BLaER1 (cell line): ENCODE results near the gene PTPRM.

Experiments
- H3K27ac ChIP-seq: shearing (Covaris generic); formaldehyde crosslinking; 2 replicates; pipeline ENCODE4 v1.8.1; 2022
- H3K27me3 ChIP-seq: shearing (Covaris generic); formaldehyde crosslinking; 2 replicates; pipeline ENCODE4 v1.8.1; 2022
- H3K36me3 ChIP-seq: shearing (Covaris generic); formaldehyde crosslinking; 2 replicates; pipeline ENCODE4 v1.8.1; 2022
- H3K4me1 ChIP-seq: shearing (Covaris generic); formaldehyde crosslinking; 2 replicates; pipeline ENCODE4 v1.8.1; 2022
- H3K4me2 ChIP-seq: shearing (Covaris generic); formaldehyde crosslinking; 2 replicates; pipeline ENCODE4 v1.8.1; 2022
- H3K4me3 ChIP-seq: shearing (Covaris generic); formaldehyde crosslinking; 2 replicates; pipeline ENCODE4 v1.8.1; 2022
- H3K9ac ChIP-seq: shearing (Covaris generic); formaldehyde crosslinking; 2 replicates; pipeline ENCODE4 v1.8.1; 2022
- H3K9me3 ChIP-seq: shearing (Covaris generic); formaldehyde crosslinking; 2 replicates; pipeline ENCODE4 v1.8.1; 2022
- H4K20me1 ChIP-seq: shearing (Covaris generic); formaldehyde crosslinking; 2 replicates; pipeline ENCODE4 v1.8.1; 2022
- Cebpa-rat ChIP-seq: shearing (Covaris generic); IDR thresholded peaks from 2 replicates; pipeline ENCODE4 v1.8.1; 2022

The PTPRM gene

GRCh38 chr18:7850446-7850845 is 283.3 kb downstream of the PTPRM start:
- Histone ChIP-seq H3K4me1 (no peaks in the 10 kb centered on the region), H3K36me3 (no peaks in the 10 kb centered on the region), H3K9me3 (peaks cover 6% of the 10 kb centered on the region; the same call in 1 of the 2 replicates), H3K4me3 (no peak overlapping the region), H3K27ac (no peak overlapping the region), H3K27me3 (no peaks in the 10 kb centered on the region), H3K9ac (no peak overlapping the region), H3K4me2 (no peak overlapping the region), H4K20me1 (no peaks in the 10 kb centered on the region)
- no peak for TF ChIP-seq Cebpa-rat

DNA sequence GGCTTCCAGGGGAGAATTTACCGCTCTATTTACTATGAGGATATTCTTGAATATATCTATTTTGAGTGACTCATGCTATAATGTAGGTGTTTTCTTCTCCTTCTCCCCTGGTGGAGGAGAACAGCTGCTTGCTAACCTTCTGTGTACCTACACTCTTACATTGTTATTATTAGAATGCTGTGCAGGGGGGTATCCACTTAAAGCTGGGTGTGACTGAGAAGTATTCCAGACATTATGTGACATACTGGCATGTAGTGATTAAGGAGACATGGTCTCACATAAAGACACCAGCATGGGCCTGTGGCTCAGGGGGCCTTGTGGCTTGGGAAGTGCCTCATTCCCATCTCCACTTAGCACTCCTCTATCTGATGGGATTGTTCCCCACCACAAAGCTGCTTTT is 287.9 kb downstream of the PTPRM start:
- H3K9ac ChIP-seq = no peak overlapping the region
- H3K9me3 ChIP-seq = no peaks in the 10 kb centered on the region
- no peaks in the 10 kb centered on the region for H4K20me1 ChIP-seq
- no peak for TF ChIP-seq Cebpa-rat
- no peak overlapping the region for H3K4me2 ChIP-seq
- no peak overlapping the region for H3K27ac ChIP-seq
- no peaks in the 10 kb centered on the region for H3K4me1 ChIP-seq
- no peak overlapping the region for H3K4me3 ChIP-seq
- H3K36me3 ChIP-seq = no peaks in the 10 kb centered on the region
- H3K27me3 ChIP-seq = no peaks in the 10 kb centered on the region

DNA sequence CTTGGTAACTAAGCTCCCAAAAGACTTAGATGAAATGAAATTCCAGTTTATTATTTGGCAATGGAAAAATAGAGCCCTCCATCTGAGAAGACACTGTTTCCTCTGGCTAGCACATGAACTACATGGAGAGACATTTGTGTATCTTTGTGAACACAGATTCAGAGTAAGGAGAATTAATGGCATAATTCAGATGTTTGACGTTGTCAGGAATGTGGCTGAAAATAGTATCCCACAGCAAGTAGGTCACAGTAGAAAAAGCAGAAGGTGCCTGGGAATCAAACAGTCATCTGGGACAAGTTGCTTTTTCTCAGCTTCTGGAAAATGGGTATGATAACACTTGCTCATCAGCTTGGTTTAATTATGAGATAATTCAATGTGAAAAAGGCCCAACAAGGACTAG is 288.6 kb downstream of the PTPRM start:
- Histone ChIP-seq H3K4me3 (no peak overlapping the region), H3K4me1 (no peaks in the 10 kb centered on the region), H3K9ac (no peak overlapping the region), H3K4me2 (no peak overlapping the region), H3K27ac (no peak overlapping the region), H3K36me3 (no peaks in the 10 kb centered on the region), H3K27me3 (no peaks in the 10 kb centered on the region), H4K20me1 (no peaks in the 10 kb centered on the region), H3K9me3 (no peaks in the 10 kb centered on the region)
- TF ChIP-seq Cebpa-rat = no peak

- H3K27me3 ChIP-seq = no peaks in the 10 kb centered on the region
These were observed 289.0 kb downstream of the PTPRM start for GRCh38 chr18:7856116-7856515.

DNA sequence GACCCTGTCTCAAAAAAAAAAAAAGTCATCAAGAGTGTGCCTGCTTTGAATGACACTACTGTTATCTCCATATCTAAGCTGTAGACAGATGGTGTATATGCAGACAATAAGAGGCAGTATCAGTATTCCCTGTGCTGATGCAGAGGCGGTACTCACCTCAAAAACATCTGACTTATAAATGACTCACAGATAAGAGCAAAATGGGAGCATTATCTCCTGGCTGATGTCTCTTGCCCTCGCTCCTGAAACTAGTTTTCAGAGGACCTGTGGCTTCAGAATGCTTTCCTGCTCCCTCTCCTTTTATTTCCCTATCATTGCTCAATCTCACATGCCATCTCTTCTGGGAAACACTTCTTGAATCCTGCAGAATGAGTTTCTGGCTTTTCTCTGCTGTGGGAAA is 289.6 kb downstream of the PTPRM start:
- Histone ChIP-seq H3K36me3 (no peaks in the 10 kb centered on the region), H3K27ac (no peak overlapping the region), H3K9me3 (no peaks in the 10 kb centered on the region), H3K27me3 (no peaks in the 10 kb centered on the region), H3K9ac (no peak overlapping the region), H3K4me1 (no peaks in the 10 kb centered on the region), H4K20me1 (no peaks in the 10 kb centered on the region), H3K4me3 (no peak overlapping the region), H3K4me2 (no peak overlapping the region)
- TF ChIP-seq Cebpa-rat = no peak

More at GRCh38 chr18:7856116-7856515, 289.0 kb downstream of the PTPRM start:
- no peak overlapping the region for H3K4me3 ChIP-seq
- H3K27ac ChIP-seq = no peak overlapping the region
- H3K4me1 ChIP-seq = no peaks in the 10 kb centered on the region
- no peak overlapping the region for H3K9ac ChIP-seq
- no peaks in the 10 kb centered on the region for H4K20me1 ChIP-seq
- TF ChIP-seq Cebpa-rat = no peak
- H3K4me2 ChIP-seq = no peak overlapping the region
- no peaks in the 10 kb centered on the region for H3K9me3 ChIP-seq
- H3K36me3 ChIP-seq = no peaks in the 10 kb centered on the region

- Histone ChIP-seq H3K27ac (no peak overlapping the region), H3K36me3 (no peaks in the 10 kb centered on the region), H3K4me2 (no peak overlapping the region), H3K9me3 (no peaks in the 10 kb centered on the region), H3K9ac (no peak overlapping the region), H4K20me1 (no peaks in the 10 kb centered on the region), H3K27me3 (no peaks in the 10 kb centered on the region), H3K4me1 (no peaks in the 10 kb centered on the region), H3K4me3 (no peak overlapping the region)
- TF ChIP-seq Cebpa-rat = no peak
These were observed 290.4 kb downstream of the PTPRM start for GRCh38 chr18:7857562-7857961.

DNA sequence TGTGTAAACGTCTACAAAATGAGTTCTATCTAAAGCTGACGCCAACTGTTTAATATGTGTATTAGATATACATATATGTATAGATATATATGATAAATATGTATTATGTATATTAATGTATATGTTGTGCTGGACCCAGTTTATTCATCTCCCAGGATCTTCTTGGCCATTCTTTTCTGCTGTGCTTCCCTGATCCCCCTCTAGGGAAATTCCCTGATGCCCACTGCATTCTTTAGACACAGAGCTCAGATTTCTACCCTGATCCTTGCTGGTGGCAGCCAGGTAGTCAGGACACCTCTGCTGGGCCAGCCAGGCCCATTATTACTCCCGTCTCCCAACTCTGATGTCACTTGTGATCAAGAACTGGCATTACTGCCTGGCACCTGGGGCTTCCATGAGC is 292.0 kb downstream of the PTPRM start:
- H3K36me3 ChIP-seq = no peaks in the 10 kb centered on the region
- H3K9ac ChIP-seq = no peak overlapping the region
- H3K4me1 ChIP-seq = no peaks in the 10 kb centered on the region
- H3K4me3 ChIP-seq = no peak overlapping the region
- H3K27me3 ChIP-seq = no peaks in the 10 kb centered on the region
- no peak overlapping the region for H3K27ac ChIP-seq
- 0 out of 2 replicates have a peak, but pooled peaks cover under 1% of the 10 kb centered on the region for H3K9me3 ChIP-seq
- no peaks in the 10 kb centered on the region for H4K20me1 ChIP-seq
- TF ChIP-seq Cebpa-rat = no peak
- no peak overlapping the region for H3K4me2 ChIP-seq

- no peak overlapping the region for H3K4me3 ChIP-seq
- no peak overlapping the region for H3K9ac ChIP-seq
- no peaks in the 10 kb centered on the region; the same call in 1 of the 2 replicates for H3K9me3 ChIP-seq
- no peak for TF ChIP-seq Cebpa-rat
- no peaks in the 10 kb centered on the region for H3K4me1 ChIP-seq
- no peaks in the 10 kb centered on the region for H4K20me1 ChIP-seq
- H3K27me3 ChIP-seq = no peaks in the 10 kb centered on the region
- H3K4me2 ChIP-seq = no peak overlapping the region
- H3K36me3 ChIP-seq = no peaks in the 10 kb centered on the region
- no peak overlapping the region for H3K27ac ChIP-seq
These were observed 303.1 kb downstream of the PTPRM start for GRCh38 chr18:7870266-7870665.

DNA sequence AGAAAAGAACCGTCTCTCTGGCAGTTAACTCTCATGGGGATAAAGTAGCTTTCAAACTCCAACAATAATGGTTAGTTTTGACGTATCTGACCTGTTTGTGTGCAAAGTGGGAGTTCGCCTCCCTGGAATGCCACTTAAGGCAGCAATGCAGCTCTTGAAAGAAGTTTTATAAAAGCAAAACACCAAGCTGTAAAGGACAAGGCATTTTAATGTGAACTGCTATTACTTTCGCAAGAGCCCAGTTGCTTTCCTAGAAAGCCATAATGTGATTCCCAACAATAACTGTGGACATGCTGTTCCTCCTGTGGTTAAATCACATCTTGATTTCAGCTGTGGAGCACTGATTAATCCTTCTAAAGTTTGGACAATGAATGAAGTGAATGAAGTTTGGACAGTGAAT is 303.7 kb downstream of the PTPRM start:
- no peaks in the 10 kb centered on the region for H3K4me1 ChIP-seq
- no peaks in the 10 kb centered on the region for H4K20me1 ChIP-seq
- H3K9me3 ChIP-seq = no peaks in the 10 kb centered on the region; the same call in 1 of the 2 replicates
- H3K9ac ChIP-seq = no peak overlapping the region
- H3K36me3 ChIP-seq = no peaks in the 10 kb centered on the region
- H3K4me3 ChIP-seq = no peak overlapping the region
- TF ChIP-seq Cebpa-rat = no peak
- H3K4me2 ChIP-seq = no peak overlapping the region
- H3K27ac ChIP-seq = no peak overlapping the region
- no peaks in the 10 kb centered on the region for H3K27me3 ChIP-seq

- Histone ChIP-seq H3K36me3 (no peaks in the 10 kb centered on the region), H3K27me3 (no peaks in the 10 kb centered on the region), H3K9ac (no peak overlapping the region), H3K4me3 (no peak overlapping the region), H3K4me2 (no peak overlapping the region), H3K27ac (no peak overlapping the region), H3K4me1 (no peaks in the 10 kb centered on the region), H4K20me1 (no peaks in the 10 kb centered on the region), H3K9me3 (no peaks in the 10 kb centered on the region; the same call in 1 of the 2 replicates)
- no peak for TF ChIP-seq Cebpa-rat
These were observed 304.7 kb downstream of the PTPRM start for GRCh38 chr18:7871560-7872456.
